Measurements from ENCODE around the gene INSC.

DNA sequence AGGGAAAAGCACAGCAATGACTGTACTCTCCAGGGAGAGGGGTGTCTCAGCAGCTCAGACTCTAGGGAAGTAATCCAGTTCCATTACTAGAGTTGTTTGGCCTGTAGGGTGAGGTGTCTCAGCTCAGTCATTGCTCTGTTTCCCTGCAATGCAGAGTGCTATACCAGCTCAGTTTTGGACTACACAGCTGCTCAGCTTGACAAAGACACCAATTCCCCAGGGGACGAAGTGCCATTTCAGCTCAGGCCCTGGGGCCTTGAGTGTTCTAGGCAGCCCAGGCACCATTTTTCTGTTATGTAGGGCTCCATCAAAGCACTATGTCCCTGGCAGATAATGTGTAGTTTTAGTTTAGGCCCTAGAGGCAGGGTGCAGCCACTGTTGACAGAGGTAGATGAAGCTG is 23.1 kb upstream of the INSC start:
- TF ChIP-seq, protein P1, sequence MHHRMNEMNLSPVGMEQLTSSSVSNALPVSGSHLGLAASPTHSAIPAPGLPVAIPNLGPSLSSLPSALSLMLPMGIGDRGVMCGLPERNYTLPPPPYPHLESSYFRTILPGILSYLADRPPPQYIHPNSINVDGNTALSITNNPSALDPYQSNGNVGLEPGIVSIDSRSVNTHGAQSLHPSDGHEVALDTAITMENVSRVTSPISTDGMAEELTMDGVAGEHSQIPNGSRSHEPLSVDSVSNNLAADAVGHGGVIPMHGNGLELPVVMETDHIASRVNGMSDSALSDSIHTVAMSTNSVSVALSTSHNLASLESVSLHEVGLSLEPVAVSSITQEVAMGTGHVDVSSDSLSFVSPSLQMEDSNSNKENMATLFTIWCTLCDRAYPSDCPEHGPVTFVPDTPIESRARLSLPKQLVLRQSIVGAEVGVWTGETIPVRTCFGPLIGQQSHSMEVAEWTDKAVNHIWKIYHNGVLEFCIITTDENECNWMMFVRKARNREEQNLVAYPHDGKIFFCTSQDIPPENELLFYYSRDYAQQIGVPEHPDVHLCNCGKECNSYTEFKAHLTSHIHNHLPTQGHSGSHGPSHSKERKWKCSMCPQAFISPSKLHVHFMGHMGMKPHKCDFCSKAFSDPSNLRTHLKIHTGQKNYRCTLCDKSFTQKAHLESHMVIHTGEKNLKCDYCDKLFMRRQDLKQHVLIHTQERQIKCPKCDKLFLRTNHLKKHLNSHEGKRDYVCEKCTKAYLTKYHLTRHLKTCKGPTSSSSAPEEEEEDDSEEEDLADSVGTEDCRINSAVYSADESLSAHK (CRISPR knock-in tag; IDR thresholded peaks at IDR 0.05; ENCODE audit: borderline replicate concordance) = no peak
- no peak for TF ChIP-seq ZNF343 (CRISPR knock-in tag; IDR thresholded peaks at IDR 0.05)
- TF ChIP-seq EP300 (IDR thresholded peaks at IDR 0.05; ENCODE audit: low read depth in 2 of 2, low read length in 2 of 2) = no peak
- no peak for TF ChIP-seq EP300 (CRISPR knock-in tag; IDR thresholded peaks at IDR 0.05; ENCODE audit: borderline replicate concordance)
- TF ChIP-seq ZNF441 (CRISPR knock-in tag; IDR thresholded peaks at IDR 0.05; ENCODE audit: borderline replicate concordance) = no peak
- no peak for TF ChIP-seq ZBTB20 (CRISPR knock-in tag; IDR thresholded peaks at IDR 0.05; ENCODE audit: borderline replicate concordance, low read depth)
- no peak for TF ChIP-seq MAFF (IDR thresholded peaks at IDR 0.05; ENCODE audit: low read depth, low read length)

Data from HepG2 (cell line).